ENCODE data around the gene WDR38.
"Not testable (repeated sequence)": the region's sequence is repeated elsewhere in the genome, so short reads cannot be mapped to it uniquely, and the experiment has no call there.

GRCh38 chr9:124846467-124846866, 6.8 kb upstream of the WDR38 start:
- not testable (repeated sequence) for TF ChIP-seq POLR2A, TAF1 (IDR thresholded peaks at IDR 0.05; ENCODE audit: low read depth, low read length)

All from GM12891 (cell line).